OCI-LY7 (cell line): ENCODE results near the gene MRPS23. TPM values are rescaled to one million over a fixed set of nuclear protein-coding genes. Genes with fewer than 3 reads are reported as not detected.
"Not testable (repeated sequence)": the region's sequence is repeated elsewhere in the genome, so short reads cannot be mapped to it uniquely, and the experiment has no call there.

Experiments
- BruUV-seq: library from RNA; stranded (reverse); fragments of 400-500 nt; replicated peaks from 2 replicates; lab custom pipeline; 2021; lab: Mats Ljungman, UMichigan
- CTCF ChIA-PET: fragments of 300-600 bp; sonication (Branson Sonifier 250); formaldehyde crosslinking; loops from one replicate; lab custom pipeline; 2022; ENCODE audit warnings: antibody characterized with exemption; ENCODE audit not compliant: unreplicated experiment; lab: Charles Lee
- POLR2A ChIA-PET: fragments of 300-600 bp; sonication (Branson Sonifier 250); formaldehyde crosslinking; loops from one replicate; lab custom pipeline; 2022; ENCODE audit warnings: antibody characterized with exemption; lab: Charles Lee
- DNase-seq: peaks from one replicate; pipeline ENCODE4 v3.0.0-alpha.2; 2015; ENCODE audit warnings: low spot score
- H2AFZ ChIP-seq: fragments of 200-600 bp; sonication (generic), shearing (Covaris generic); 2 replicates; pipeline ENCODE4 v1.6.1; 2014; ENCODE audit warnings: mild to moderate bottlenecking, antibody characterized with exemption, low read length, moderate library complexity
- H3K27ac ChIP-seq: fragments of 200-600 bp; sonication (generic); 2 replicates; pipeline ENCODE4 v1.5.1; 2014; ENCODE audit warnings: mixed run types, low read depth, mild to moderate bottlenecking, moderate library complexity, low read length, inconsistent platforms; ENCODE audit not compliant: poor library complexity, severe bottlenecking
- H3K36me3 ChIP-seq: fragments of 200-600 bp; sonication (generic); 2 replicates; pipeline ENCODE4 v1.6.1; 2014; ENCODE audit warnings: mild to moderate bottlenecking, antibody characterized with exemption, low read length, moderate library complexity, mixed read lengths; ENCODE audit not compliant: insufficient read depth
- H3K4me1 ChIP-seq: fragments of 200-600 bp; sonication (generic); 2 replicates; pipeline ENCODE4 v1.5.1; 2014; ENCODE audit warnings: mild to moderate bottlenecking, low read length; ENCODE audit not compliant: insufficient read depth, poor library complexity, severe bottlenecking
- H3K4me2 ChIP-seq: fragments of 200-600 bp; sonication (generic); 2 replicates; pipeline ENCODE4 v1.6.1; 2014; ENCODE audit warnings: mild to moderate bottlenecking, low read length
- H3K4me3 ChIP-seq: fragments of 200-600 bp; sonication (generic); 2 replicates; pipeline ENCODE4 v1.5.1; 2014; ENCODE audit warnings: mild to moderate bottlenecking, low read depth, low read length; ENCODE audit not compliant: poor library complexity, severe bottlenecking
- H3K79me2 ChIP-seq: fragments of 200-600 bp; sonication (generic); 2 replicates; pipeline ENCODE4 v1.6.1; 2016; ENCODE audit warnings: low read depth, mild to moderate bottlenecking, low read length, moderate library complexity, mixed read lengths; ENCODE audit not compliant: insufficient read depth
- H3K9me2 ChIP-seq: fragments of 200-600 bp; sonication (generic); 2 replicates; pipeline ENCODE4 v1.6.1; 2016; ENCODE audit warnings: mild to moderate bottlenecking, low read length, mixed read lengths; ENCODE audit not compliant: insufficient read depth
- H3K9me3 ChIP-seq: fragments of 200-600 bp; sonication (generic); 2 replicates; pipeline ENCODE4 v1.6.1; 2014; ENCODE audit warnings: mild to moderate bottlenecking, mixed run types, low read length, mixed read lengths
- H4K20me1 ChIP-seq: fragments of 200-600 bp; sonication (generic); 2 replicates; pipeline ENCODE4 v1.6.1; 2014; ENCODE audit warnings: mild to moderate bottlenecking, antibody characterized with exemption, low read length, moderate library complexity, mixed read lengths; ENCODE audit not compliant: insufficient read depth
- CTCF ChIP-seq: fragments of 200-600 bp; sonication (generic); conservative IDR thresholded peaks from 2 replicates; pipeline ENCODE4 v1.5.1; 2014; ENCODE audit warnings: mild to moderate bottlenecking, antibody characterized with exemption, low read length, moderate library complexity, mixed read lengths
- EZH2phosphoT487 ChIP-seq: fragments of 200-600 bp; sonication (generic); IDR thresholded peaks from 2 replicates; pipeline ENCODE4 v1.6.1; 2018; ENCODE audit warnings: low read depth, borderline replicate concordance, mild to moderate bottlenecking, mixed run types, antibody characterized with exemption, low read length, moderate library complexity, mixed read lengths
- intact Hi-C: fragments of 100-400 bp; cut with micrococcal nuclease; formaldehyde crosslinking; loops from one replicate; pipeline ENCODE4 v1.10.0; 2022; ENCODE audit not compliant: unreplicated experiment
- total RNA-seq, 2 experiments: library from RNA; depleted of rRNA in 1 of 2; stranded (reverse); fragments of >200 nt in 1 of 2; shearing (Covaris generic) in 1 of 2; gene quantifications; 2 replicates each; pipeline ENCODE4 v1.2.3, GENCODE V29; 2014 to 2022

Gene MRPS23
- total RNA-seq, 2 experiments from 2014 or later, result 50.3 to 73.5 TPM

DNA sequence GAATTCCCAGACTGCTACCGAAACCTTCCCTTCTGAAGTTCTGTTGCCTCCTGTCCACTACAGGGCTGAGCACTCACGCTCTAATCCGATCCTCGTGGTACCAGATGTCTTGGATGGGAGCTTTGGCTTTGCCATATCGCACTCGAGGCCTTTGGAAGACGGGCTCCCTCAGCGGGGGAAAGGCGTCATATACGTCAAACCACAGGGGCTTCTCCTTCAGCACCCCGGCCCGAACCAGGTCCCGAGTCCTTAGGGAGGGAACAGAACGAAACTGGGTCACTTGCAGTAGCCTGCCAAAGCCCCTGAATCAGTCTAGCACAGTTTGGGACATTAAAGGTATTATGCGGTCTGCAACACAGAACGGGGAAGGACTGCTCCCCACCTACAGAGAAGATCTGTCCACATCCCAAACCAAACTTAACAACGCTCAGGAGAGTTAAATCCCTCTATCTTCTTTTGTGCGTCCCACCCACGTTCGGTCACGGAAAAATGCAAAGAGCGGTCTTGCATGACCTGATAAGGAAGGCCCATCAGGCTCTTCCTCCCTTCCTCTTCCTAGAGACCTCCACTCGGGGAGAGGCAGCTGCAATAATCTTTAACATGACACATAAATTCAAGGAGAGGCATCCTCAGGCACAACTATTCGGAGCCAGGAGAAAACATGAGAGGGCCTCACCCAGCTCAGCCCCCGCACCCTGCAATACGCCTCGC lies 526 bp downstream of the MRPS23 start:
- peak overlapping the region; percentile 96 for H3K4me3 ChIP-seq

GRCh38 chr17:57846056-57846945 lies 3.5 kb downstream of the MRPS23 start:
- peaks cover 18% of the 10 kb centered on the region for H3K79me2 ChIP-seq
- H3K9me2 ChIP-seq, POLR2A ChIA-PET, H3K9me3 ChIP-seq, H4K20me1 ChIP-seq, H3K27ac ChIP-seq, CTCF ChIA-PET, DNase-seq, H2AFZ ChIP-seq, intact Hi-C loops, H3K4me2 ChIP-seq, H3K4me3 ChIP-seq, BruUV-seq: not testable (repeated sequence)
- peaks cover 51% of the 10 kb centered on the region for H3K36me3 ChIP-seq
- H3K4me1 ChIP-seq, result peaks cover 23% of the 10 kb centered on the region

More for the DNA sequence above, 526 bp downstream of the MRPS23 start:
- Histone ChIP-seq H2AFZ (peak overlapping the region; percentile 72; the same call in 1 of the 2 replicates), H3K4me2 (peak overlapping the region; percentile 100), H4K20me1 (0 out of 2 replicates have a peak, but pooled peaks cover 4% of the 10 kb centered on the region), H3K4me1 (peaks cover 23% of the 10 kb centered on the region), H3K27ac (peak overlapping the region; percentile 37), H3K36me3 (peaks cover 31% of the 10 kb centered on the region), H3K9me2 (no peaks in the 10 kb centered on the region), H3K9me3 (peaks cover 10% of the 10 kb centered on the region; the same call in 1 of the 2 replicates), H3K79me2 (peaks cover 13% of the 10 kb centered on the region)
- no peak for DNase-seq
- BruUV-seq, result TSS peak; percentile 84
- TF ChIP-seq EZH2phosphoT487, result no peak
- TF ChIP-seq CTCF, result no peak
- intact Hi-C loops, result no loop called here
- ChIA-PET CTCF (no interaction called here), POLR2A (interaction anchor here (0.6 to 1.6 kb wide), 3 partner anchors 35 to 158 kb away, joined by 3 to 5 read pairs (median 3); partner anchors contain the start of gene SRSF1)

DNA sequence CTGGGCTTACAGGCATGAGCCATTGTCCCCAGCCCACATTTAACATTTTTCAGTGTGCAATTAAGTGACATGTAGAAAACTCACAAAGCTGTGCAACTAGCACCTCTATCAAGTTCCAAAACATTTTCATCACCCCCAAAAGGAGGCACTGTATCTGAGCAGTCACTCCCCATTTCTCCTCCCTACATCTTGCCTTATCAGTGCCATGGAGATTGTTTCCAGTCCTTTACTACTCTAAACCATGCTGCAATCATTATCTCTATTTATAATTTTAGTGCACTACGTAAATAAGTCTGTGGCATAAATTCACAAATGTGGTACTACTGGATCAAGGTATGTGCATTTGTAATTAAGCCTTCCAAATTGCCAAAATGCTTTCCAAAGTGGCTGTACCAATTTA lies 7.6 kb downstream of the MRPS23 start:
- Histone ChIP-seq H4K20me1 (no peaks in the 10 kb centered on the region), H3K4me3 (no peak overlapping the region), H3K9me2 (no peaks in the 10 kb centered on the region), H3K27ac (no peak overlapping the region), H3K4me1 (no peaks in the 10 kb centered on the region), H3K4me2 (no peak overlapping the region), H3K36me3 (peaks cover 69% of the 10 kb centered on the region), H3K79me2 (peaks cover 6% of the 10 kb centered on the region; the same call in 1 of the 2 replicates), H3K9me3 (no peaks in the 10 kb centered on the region), H2AFZ (no peak overlapping the region)
- CTCF ChIA-PET, result no interaction called here
- intact Hi-C loops, result no loop called here
- no peak for TF ChIP-seq EZH2phosphoT487
- TF ChIP-seq CTCF, result no peak
- BruUV-seq, result no TSS peak
- DNase-seq, result no peak
- POLR2A ChIA-PET, result interaction anchor here (0.6 kb wide), 1 partner anchor 666 kb away, joined by 3 read pairs; no protein-coding TSS in a partner anchor
